Activated CD4-positive, CD25-positive, alpha-beta regulatory T cell treated with anti-CD3 and anti-CD28 coated beads, Interleukin-2, amount 50 U/mL, for 72 hours (primary cell): ENCODE measurements around the gene C1GALT1C1L.
"Not testable (repeated sequence)": the region's sequence is repeated elsewhere in the genome, so short reads cannot be mapped to it uniquely, and the experiment has no call there.

Source experiments
- DNase-seq: peaks from one replicate; pipeline ENCODE4 v3.0.0; 2021

The C1GALT1C1L gene

GRCh38 chr2:43676322-43677050 lies at the start of gene C1GALT1C1L:
C1GALT1C1L (minus strand) TSS chr2:43676429; CDS start chr2:43676322, 107 bp downstream.
- no peak for DNase-seq

- no peak for DNase-seq
These were observed 49.5 kb upstream of the C1GALT1C1L start for GRCh38 chr2:43725711-43726246.

- DNase-seq = no peak
These were observed 48.7 kb upstream of the C1GALT1C1L start for GRCh38 chr2:43724728-43725526.

- DNase-seq = no peak
These were observed 42.4 kb upstream of the C1GALT1C1L start for GRCh38 chr2:43718530-43719124.

- no peak for DNase-seq
These were observed 41.1 kb upstream of the C1GALT1C1L start for GRCh38 chr2:43717322-43717721.

- DNase-seq = no peak
These were observed 39.3 kb upstream of the C1GALT1C1L start for GRCh38 chr2:43715300-43716098.

- no peak for DNase-seq
These were observed 37.9 kb upstream of the C1GALT1C1L start for GRCh38 chr2:43714164-43714563.

GRCh38 chr2:43710866-43711265 lies 34.6 kb upstream of the C1GALT1C1L start:
- no peak for DNase-seq

- DNase-seq = no peak
These were observed 32.7 kb upstream of the C1GALT1C1L start for GRCh38 chr2:43708891-43709290.

- DNase-seq = no peak
These were observed 31.9 kb upstream of the C1GALT1C1L start for GRCh38 chr2:43708178-43708577.

- DNase-seq = no peak
These were observed 31.2 kb upstream of the C1GALT1C1L start for GRCh38 chr2:43707255-43708015.

GRCh38 chr2:43701111-43701510 lies 24.9 kb upstream of the C1GALT1C1L start:
- no peak for DNase-seq

- no peak for DNase-seq
These were observed 23.5 kb upstream of the C1GALT1C1L start for GRCh38 chr2:43699761-43700160.

GRCh38 chr2:43698140-43698539 lies 21.9 kb upstream of the C1GALT1C1L start:
- DNase-seq = not testable (repeated sequence)

GRCh38 chr2:43692428-43692994 lies 16.3 kb upstream of the C1GALT1C1L start:
- no peak for DNase-seq

GRCh38 chr2:43689999-43690398 lies 13.8 kb upstream of the C1GALT1C1L start:
- DNase-seq = no peak

GRCh38 chr2:43685357-43685756 lies 9.1 kb upstream of the C1GALT1C1L start:
- DNase-seq = no peak

- not testable (repeated sequence) for DNase-seq
These were observed 1.6 kb upstream of the C1GALT1C1L start for GRCh38 chr2:43677783-43678182.

GRCh38 chr2:43675646-43676321 lies 445 bp downstream of the C1GALT1C1L start:
- DNase-seq = no peak

GRCh38 chr2:43657241-43657640 lies 19.0 kb downstream of the C1GALT1C1L start:
- no peak for DNase-seq

GRCh38 chr2:43653506-43653905 lies 22.7 kb downstream of the C1GALT1C1L start:
- DNase-seq = no peak
